ENCODE data around the gene CACNA1I. TPM values are rescaled to one million over a fixed set of nuclear protein-coding genes. Genes with fewer than 3 reads are reported as not detected.

CACNA1I gene
- total RNA-seq, 1 experiment from 2014 or later, result 0.15 TPM

DNA sequence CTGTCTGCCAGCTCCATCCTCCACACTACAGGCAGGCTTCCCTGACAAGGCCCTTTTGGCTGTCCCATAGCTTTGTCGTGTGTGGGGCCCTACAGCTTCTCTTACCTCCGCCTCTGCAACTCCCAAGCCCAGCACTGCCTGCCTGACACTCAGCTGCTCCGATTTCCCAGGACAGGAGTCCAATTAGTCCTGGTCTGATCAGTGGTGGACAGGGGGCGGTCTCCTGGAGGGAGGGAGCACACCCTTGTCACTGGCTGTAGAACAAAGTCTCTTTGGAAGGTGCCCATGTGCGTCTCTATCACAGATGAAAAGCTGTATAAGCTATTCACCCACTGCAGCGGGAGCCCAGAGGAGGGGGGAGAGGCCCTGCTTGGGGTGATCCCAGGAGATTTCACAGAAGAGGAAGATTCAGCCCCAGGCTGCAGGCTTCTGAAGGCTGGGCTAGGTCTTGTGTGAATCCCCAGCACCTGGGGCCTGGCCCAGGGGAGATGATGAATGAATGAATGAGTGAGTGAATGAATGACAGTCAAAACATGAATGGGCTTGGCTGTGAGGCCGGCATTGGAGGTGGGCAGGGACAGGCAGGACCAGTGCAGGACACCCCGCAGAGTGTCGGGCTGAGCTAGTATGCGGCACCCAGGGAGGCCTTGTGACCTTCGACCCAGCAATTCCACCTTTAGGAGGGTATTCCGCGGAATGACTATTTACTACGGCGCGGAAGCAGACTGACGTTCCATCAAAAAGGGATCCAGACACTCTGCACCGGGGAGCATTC is 142.4 kb downstream of the CACNA1I start (continued):
- no peak for TF ChIP-seq TCF7L2 (IDR thresholded peaks at IDR 0.05; ENCODE audit: borderline replicate concordance, extremely low read depth, insufficient read depth, insufficient read length)
- TF ChIP-seq EZH2phosphoT487 (IDR thresholded peaks at IDR 0.05; ENCODE audit: borderline replicate concordance), result no peak
- TF ChIP-seq ELF1 (IDR thresholded peaks at IDR 0.05; ENCODE audit: borderline replicate concordance, low read depth), result no peak
- no peak for TF ChIP-seq SRF (IDR thresholded peaks at IDR 0.05; ENCODE audit: low read depth)
- TF ChIP-seq, protein P1, sequence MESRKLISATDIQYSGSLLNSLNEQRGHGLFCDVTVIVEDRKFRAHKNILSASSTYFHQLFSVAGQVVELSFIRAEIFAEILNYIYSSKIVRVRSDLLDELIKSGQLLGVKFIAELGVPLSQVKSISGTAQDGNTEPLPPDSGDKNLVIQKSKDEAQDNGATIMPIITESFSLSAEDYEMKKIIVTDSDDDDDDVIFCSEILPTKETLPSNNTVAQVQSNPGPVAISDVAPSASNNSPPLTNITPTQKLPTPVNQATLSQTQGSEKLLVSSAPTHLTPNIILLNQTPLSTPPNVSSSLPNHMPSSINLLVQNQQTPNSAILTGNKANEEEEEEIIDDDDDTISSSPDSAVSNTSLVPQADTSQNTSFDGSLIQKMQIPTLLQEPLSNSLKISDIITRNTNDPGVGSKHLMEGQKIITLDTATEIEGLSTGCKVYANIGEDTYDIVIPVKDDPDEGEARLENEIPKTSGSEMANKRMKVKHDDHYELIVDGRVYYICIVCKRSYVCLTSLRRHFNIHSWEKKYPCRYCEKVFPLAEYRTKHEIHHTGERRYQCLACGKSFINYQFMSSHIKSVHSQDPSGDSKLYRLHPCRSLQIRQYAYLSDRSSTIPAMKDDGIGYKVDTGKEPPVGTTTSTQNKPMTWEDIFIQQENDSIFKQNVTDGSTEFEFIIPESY (IDR thresholded peaks at IDR 0.05; ENCODE audit: extremely low read depth, insufficient replicate concordance, low read length), result no peak
- no peak for TF ChIP-seq EZH2 (IDR thresholded peaks at IDR 0.05)
- no peak for TF ChIP-seq JUND (IDR thresholded peaks at IDR 0.05)
- no peak for TF ChIP-seq EGR1 (IDR thresholded peaks at IDR 0.05; ENCODE audit: low read depth)
- TF ChIP-seq CEBPB (IDR thresholded peaks at IDR 0.05; ENCODE audit: low read depth), result no peak
- no peak for TF ChIP-seq SIN3A (IDR thresholded peaks at IDR 0.05; ENCODE audit: low read depth)

DNA sequence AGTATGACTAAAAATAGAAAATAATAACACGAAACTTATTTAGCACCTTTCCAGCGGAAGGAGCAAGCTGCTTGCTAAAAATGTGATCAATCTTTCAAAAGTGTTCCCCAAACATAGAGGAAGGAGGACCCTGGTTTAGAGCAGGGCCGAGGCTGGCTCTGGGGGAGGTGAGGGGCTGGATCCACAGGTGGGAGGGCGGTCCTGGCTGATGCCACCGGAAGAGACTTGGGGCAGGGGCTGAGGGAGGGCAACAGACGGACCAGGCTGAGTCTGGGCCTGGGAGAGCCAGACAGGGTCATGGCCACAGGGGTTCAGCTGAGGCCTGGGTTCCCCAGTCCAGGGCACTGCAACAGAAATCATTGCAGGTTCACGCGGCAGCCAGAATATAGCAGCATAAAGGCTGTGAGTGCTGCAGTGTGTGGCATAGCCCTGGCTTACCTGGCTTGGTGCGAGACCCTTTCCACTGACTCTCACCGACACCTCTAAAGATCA is 143.3 kb downstream of the CACNA1I start:
- Histone ChIP-seq H3K36me3 (ENCODE audit: control insufficient read depth in 1 of 2, insufficient read depth in 2 of 2, low read length in 2 of 2) (no peaks in the 10 kb centered on the region), H4K20me1 (ENCODE audit: insufficient read depth) (no peaks in the 10 kb centered on the region), H3K4me1 (ENCODE audit: control insufficient read depth in 1 of 2, insufficient read depth in 2 of 2, low read length in 2 of 2) (no peaks in the 10 kb centered on the region), H3K9me3 (ENCODE audit: control insufficient read depth in 1 of 2, insufficient read depth in 1 of 2, low read depth in 1 of 2, low read length in 2 of 2) (no peaks in the 10 kb centered on the region), H3K9me2 (ENCODE audit: insufficient read depth) (no peaks in the 10 kb centered on the region), H3K4me2 (ENCODE audit: low read length) (no peak overlapping the region), H3K4me3 (replicated peaks in 1 of 2; ENCODE audit: low read depth in 1 of 2, low read length in 2 of 2) (no peak overlapping the region), H3K27ac (ENCODE audit: low read depth, low read length) (no peak overlapping the region), H2AFZ (ENCODE audit: low read depth, low read length, poor library complexity, severe bottlenecking) (no peak overlapping the region), H3K79me2 (ENCODE audit: insufficient read depth, low read length) (no peaks in the 10 kb centered on the region), H3K27me3 (ENCODE audit: insufficient read depth, low read length) (peaks cover 13% of the 10 kb centered on the region), H3K9ac (ENCODE audit: low read length) (no peak overlapping the region)
- no TSS peak for BruUV-seq (replicated peaks)
- DNase-seq (ENCODE audit: low read depth, low spot score) (no peak), ATAC-seq (no peak)
- no peak for TF ChIP-seq SP1 (IDR thresholded peaks at IDR 0.05; ENCODE audit: low read depth)
- no peak for TF ChIP-seq ATF3 (IDR thresholded peaks at IDR 0.05)
- TF ChIP-seq ZNF274 (IDR thresholded peaks at IDR 0.05; ENCODE audit: low read depth, low read length), result no peak
- no peak for TF ChIP-seq SIN3A (IDR thresholded peaks at IDR 0.05; ENCODE audit: low read depth)
- ChIA-PET POLR2A (no interaction called here), CTCF (no interaction called here), RAD21 (ENCODE audit: low non-redundant PET in 1 of 2, low total read pairs in 2 of 2, uncharacterized antibody in 2 of 2, unreplicated experiment in 2 of 2) (no interaction called here)
- intact Hi-C loops (cut with micrococcal nuclease), result no loop called here
